GM12873 (cell line): Measurements from ENCODE around the gene C10orf71.

Source experiments
- CTCF ChIP-seq: IDR thresholded peaks from 2 replicates; pipeline ENCODE4 v1.5.1; 2012; ENCODE audit warnings: low read depth, mild to moderate bottlenecking, moderate library complexity, low read length, control low read depth; ENCODE audit not compliant: insufficient read depth; ENCODE audit errors: missing control alignments

Gene C10orf71

GRCh38 chr10:49356944-49357343 is 58.0 kb downstream of the C10orf71 start:
- no peak for TF ChIP-seq CTCF

GRCh38 chr10:49357910-49358309 is 58.9 kb downstream of the C10orf71 start:
- TF ChIP-seq CTCF, result no peak

GRCh38 chr10:49359349-49360270 is 60.6 kb downstream of the C10orf71 start:
- TF ChIP-seq CTCF, result no peak

GRCh38 chr10:49360271-49361177 is 61.6 kb downstream of the C10orf71 start:
- TF ChIP-seq CTCF, result no peak

- no peak for TF ChIP-seq CTCF
Observed at GRCh38 chr10:49361178-49361554, 62.2 kb downstream of the C10orf71 start.

- TF ChIP-seq CTCF, result no peak
Observed at GRCh38 chr10:49361735-49362568, 63.0 kb downstream of the C10orf71 start.
